ENCODE results near the gene HDAC8.

HDAC8 gene

GRCh38 chrX:72294497-72294896, 278.1 kb downstream of the HDAC8 start:
- no peaks in the 10 kb centered on the region for H3K36me3 ChIP-seq (ENCODE audit: control insufficient read depth, insufficient read depth, low read length)
- H3K27me3 ChIP-seq (replicated peaks; ENCODE audit: control insufficient read depth, insufficient read depth, low read length), result no peaks in the 10 kb centered on the region
- TF ChIP-seq CTCF (IDR thresholded peaks at IDR 0.05; ENCODE audit: insufficient read depth, low read length, poor library complexity, severe bottlenecking), result no peak
- DNase-seq (ENCODE audit: extremely low read depth, insufficient read length), result no peak
- H3K4me3 ChIP-seq (replicated peaks; ENCODE audit: low read depth, low read length), result no peak overlapping the region

GRCh38 chrX:72282302-72282701, 290.3 kb downstream of the HDAC8 start:
- no peak for DNase-seq (ENCODE audit: extremely low read depth, insufficient read length)
- Histone ChIP-seq H3K4me3 (replicated peaks; ENCODE audit: low read depth, low read length) (no peak overlapping the region), H3K27me3 (replicated peaks; ENCODE audit: control insufficient read depth, insufficient read depth, low read length) (no peaks in the 10 kb centered on the region), H3K36me3 (ENCODE audit: control insufficient read depth, insufficient read depth, low read length) (no peaks in the 10 kb centered on the region)
- no peak for TF ChIP-seq CTCF (IDR thresholded peaks at IDR 0.05; ENCODE audit: insufficient read depth, low read length, poor library complexity, severe bottlenecking)

- H3K4me3 ChIP-seq (replicated peaks; ENCODE audit: low read depth, low read length), result no peak overlapping the region
- peaks cover 2% of the 10 kb centered on the region; the same call in 1 of the 2 replicates for H3K36me3 ChIP-seq (ENCODE audit: control insufficient read depth, insufficient read depth, low read length)
- DNase-seq (ENCODE audit: extremely low read depth, insufficient read length), result no peak
- no peaks in the 10 kb centered on the region for H3K27me3 ChIP-seq (replicated peaks; ENCODE audit: control insufficient read depth, insufficient read depth, low read length)
- no peak for TF ChIP-seq CTCF (IDR thresholded peaks at IDR 0.05; ENCODE audit: insufficient read depth, low read length, poor library complexity, severe bottlenecking)
These were observed 292.3 kb downstream of the HDAC8 start for GRCh38 chrX:72280321-72280845.
